Mucosa of stomach (tissue), 1 donor: ENCODE data around the gene DGCR6L.
"Not testable (repeated sequence)": the region's sequence is repeated elsewhere in the genome, so short reads cannot be mapped to it uniquely, and the experiment has no call there.

Experiments used
- H3K27me3 ChIP-seq: one replicate; pipeline ENCODE4 v1.7.0; 2013; ENCODE audit warnings: mild to moderate bottlenecking, low read length; ENCODE audit not compliant: control insufficient read depth, insufficient read depth
- H3K36me3 ChIP-seq: one replicate; pipeline ENCODE4 v1.7.0; 2013; ENCODE audit warnings: low read length; ENCODE audit not compliant: control insufficient read depth, insufficient read depth
- H3K4me1 ChIP-seq: one replicate; pipeline ENCODE4 v1.7.0; 2013; ENCODE audit warnings: mild to moderate bottlenecking, low read length; ENCODE audit not compliant: control insufficient read depth, insufficient read depth
- H3K4me3 ChIP-seq: one replicate; pipeline ENCODE4 v1.7.0; 2013; ENCODE audit warnings: low read length
- H3K9ac ChIP-seq: one replicate; pipeline ENCODE4 v1.7.0; 2013; ENCODE audit warnings: mild to moderate bottlenecking, low read length, moderate library complexity
- H3K9me3 ChIP-seq: one replicate; pipeline ENCODE4 v1.7.0; 2013; ENCODE audit warnings: mild to moderate bottlenecking, low read length, moderate library complexity; ENCODE audit not compliant: control insufficient read depth
- donor health status: Pancreatic carcinoma.

Gene DGCR6L

GRCh38 chr22:20355939-20356636 lies 36.2 kb upstream of the DGCR6L start:
- H3K27me3 ChIP-seq, H3K9ac ChIP-seq, H3K4me3 ChIP-seq, H3K9me3 ChIP-seq, H3K36me3 ChIP-seq, H3K4me1 ChIP-seq: not testable (repeated sequence)

GRCh38 chr22:20354238-20354975 lies 34.5 kb upstream of the DGCR6L start:
- Histone ChIP-seq H3K9ac (no peak overlapping the region), H3K9me3 (no peaks in the 10 kb centered on the region), H3K4me3 (no peak overlapping the region), H3K27me3 (no peaks in the 10 kb centered on the region), H3K4me1 (no peaks in the 10 kb centered on the region), H3K36me3 (no peaks in the 10 kb centered on the region)

- H3K4me1 ChIP-seq, H3K4me3 ChIP-seq, H3K27me3 ChIP-seq, H3K36me3 ChIP-seq, H3K9me3 ChIP-seq, H3K9ac ChIP-seq: not testable (repeated sequence)
Observed at GRCh38 chr22:20352536-20352935, 32.7 kb upstream of the DGCR6L start.

GRCh38 chr22:20346553-20346952 lies 26.7 kb upstream of the DGCR6L start:
- not testable (repeated sequence) for H3K9me3 ChIP-seq, H3K36me3 ChIP-seq, H3K9ac ChIP-seq, H3K27me3 ChIP-seq, H3K4me3 ChIP-seq, H3K4me1 ChIP-seq

GRCh38 chr22:20338291-20338690 lies 18.4 kb upstream of the DGCR6L start:
- not testable (repeated sequence) for H3K9ac ChIP-seq, H3K4me3 ChIP-seq, H3K4me1 ChIP-seq

GRCh38 chr22:20337807-20338206 lies 17.9 kb upstream of the DGCR6L start:
- H3K9me3 ChIP-seq, H3K27me3 ChIP-seq, H3K4me1 ChIP-seq, H3K4me3 ChIP-seq, H3K9ac ChIP-seq, H3K36me3 ChIP-seq: not testable (repeated sequence)

More at GRCh38 chr22:20338291-20338690, 18.4 kb upstream of the DGCR6L start:
- not testable (repeated sequence) for H3K9me3 ChIP-seq, H3K27me3 ChIP-seq, H3K36me3 ChIP-seq

GRCh38 chr22:20336561-20336960 lies 16.7 kb upstream of the DGCR6L start:
- H3K9ac ChIP-seq, H3K27me3 ChIP-seq, H3K4me3 ChIP-seq, H3K9me3 ChIP-seq, H3K4me1 ChIP-seq, H3K36me3 ChIP-seq: not testable (repeated sequence)

- not testable (repeated sequence) for H3K27me3 ChIP-seq, H3K9me3 ChIP-seq, H3K9ac ChIP-seq, H3K4me3 ChIP-seq, H3K4me1 ChIP-seq, H3K36me3 ChIP-seq
Observed at GRCh38 chr22:20328569-20328930, 8.7 kb upstream of the DGCR6L start.

GRCh38 chr22:20325996-20326395 lies 6.1 kb upstream of the DGCR6L start:
- not testable (repeated sequence) for H3K9ac ChIP-seq, H3K27me3 ChIP-seq, H3K36me3 ChIP-seq, H3K9me3 ChIP-seq, H3K4me3 ChIP-seq, H3K4me1 ChIP-seq

GRCh38 chr22:20324139-20324516 lies 4.3 kb upstream of the DGCR6L start:
- Histone ChIP-seq H3K9me3 (no peaks in the 10 kb centered on the region), H3K36me3 (no peaks in the 10 kb centered on the region), H3K4me1 (peaks cover 10% of the 10 kb centered on the region), H3K9ac (no peak overlapping the region), H3K27me3 (no peaks in the 10 kb centered on the region), H3K4me3 (no peak overlapping the region)

GRCh38 chr22:20321552-20322211 lies 1.8 kb upstream of the DGCR6L start:
- H3K27me3 ChIP-seq, H3K9me3 ChIP-seq, H3K36me3 ChIP-seq, H3K4me3 ChIP-seq, H3K9ac ChIP-seq: not testable (repeated sequence)
- H3K4me1 ChIP-seq = peaks cover 15% of the 10 kb centered on the region

- not testable (repeated sequence) for H3K27me3 ChIP-seq, H3K9me3 ChIP-seq, H3K36me3 ChIP-seq
- Histone ChIP-seq H3K9ac (peak overlapping the region; percentile 93), H3K4me3 (peak overlapping the region; percentile 44), H3K4me1 (peaks cover 15% of the 10 kb centered on the region)
Observed at GRCh38 chr22:20320659-20321551, 1.0 kb upstream of the DGCR6L start.
